Calu3 (cell line): Measurements from ENCODE around the gene AMBRA1. TPM values are rescaled to one million over a fixed set of nuclear protein-coding genes. Genes with fewer than 3 reads are reported as not detected.
A peak's percentile ranks its signal among the peaks of the same experiment; 100 is the strongest.

Experiments used
- Bru-seq: library from RNA; stranded (reverse); fragments of 400-500 nt; gene quantifications from one replicate; lab custom pipeline; 2021; lab: Mats Ljungman, UMichigan
- BruChase-seq, 2 experiments: library from RNA; stranded (reverse); fragments of 400-500 nt; gene quantifications; one replicate each; lab custom pipeline; 2021; lab: Mats Ljungman, UMichigan
- BruUV-seq: library from RNA; stranded (reverse); fragments of 400-500 nt; replicated peaks from 2 replicates; lab custom pipeline; 2021; lab: Mats Ljungman, UMichigan
- CTCF ChIA-PET: fragments of 300-600 bp; sonication (Branson Sonifier 250); formaldehyde crosslinking; loops from one replicate; lab custom pipeline; 2022; ENCODE audit warnings: antibody characterized with exemption; lab: Charles Lee
- DNase-seq: peaks from one replicate; pipeline ENCODE4 v3.0.0; 2022
- H3K27ac Mint-ChIP-seq: one replicate; pipeline ENCODE4 v1.8.0; 2022; ENCODE audit warnings: mixed read lengths; ENCODE audit not compliant: unreplicated experiment
- H3K27me3 Mint-ChIP-seq: one replicate; pipeline ENCODE4 v1.8.0; 2022; ENCODE audit warnings: mixed read lengths; ENCODE audit not compliant: unreplicated experiment
- H3K36me3 Mint-ChIP-seq: one replicate; pipeline ENCODE4 v1.8.0; 2022; ENCODE audit warnings: mild to moderate bottlenecking, moderate library complexity, mixed read lengths; ENCODE audit not compliant: insufficient read depth, unreplicated experiment
- H3K4me1 Mint-ChIP-seq: one replicate; pipeline ENCODE4 v1.8.0; 2022; ENCODE audit warnings: mild to moderate bottlenecking, low read depth, mixed read lengths; ENCODE audit not compliant: unreplicated experiment
- H3K4me3 Mint-ChIP-seq: one replicate; pipeline ENCODE4 v1.8.0; 2022; ENCODE audit warnings: mild to moderate bottlenecking, low read depth, moderate library complexity, mixed read lengths; ENCODE audit not compliant: unreplicated experiment
- H3K9me3 Mint-ChIP-seq: one replicate; pipeline ENCODE4 v1.8.0; 2022; ENCODE audit warnings: low read depth, mixed read lengths; ENCODE audit not compliant: unreplicated experiment
- intact Hi-C: fragments of 100-400 bp; cut with micrococcal nuclease; formaldehyde crosslinking; loops from one replicate; pipeline ENCODE4 v1.10.0; 2022; ENCODE audit not compliant: unreplicated experiment
- long read RNA-seq: library from polyadenylated mRNA; stranded (forward); transcript quantifications from one replicate; pipeline ENCODE4 v2.0.0, GENCODE V29; 2022
- total RNA-seq: library from RNA; stranded (reverse); gene quantifications from 2 replicates; pipeline ENCODE4 v1.2.3, GENCODE V29; 2022
- TF ChIP-seq, protein P1 (sequence below): fragments of 200-600 bp; IDR thresholded peaks from one replicate; pipeline ENCODE4 v1.8.0; 2022; ENCODE audit warnings: antibody characterized with exemption; ENCODE audit not compliant: unreplicated experiment

AMBRA1 gene, protein sequence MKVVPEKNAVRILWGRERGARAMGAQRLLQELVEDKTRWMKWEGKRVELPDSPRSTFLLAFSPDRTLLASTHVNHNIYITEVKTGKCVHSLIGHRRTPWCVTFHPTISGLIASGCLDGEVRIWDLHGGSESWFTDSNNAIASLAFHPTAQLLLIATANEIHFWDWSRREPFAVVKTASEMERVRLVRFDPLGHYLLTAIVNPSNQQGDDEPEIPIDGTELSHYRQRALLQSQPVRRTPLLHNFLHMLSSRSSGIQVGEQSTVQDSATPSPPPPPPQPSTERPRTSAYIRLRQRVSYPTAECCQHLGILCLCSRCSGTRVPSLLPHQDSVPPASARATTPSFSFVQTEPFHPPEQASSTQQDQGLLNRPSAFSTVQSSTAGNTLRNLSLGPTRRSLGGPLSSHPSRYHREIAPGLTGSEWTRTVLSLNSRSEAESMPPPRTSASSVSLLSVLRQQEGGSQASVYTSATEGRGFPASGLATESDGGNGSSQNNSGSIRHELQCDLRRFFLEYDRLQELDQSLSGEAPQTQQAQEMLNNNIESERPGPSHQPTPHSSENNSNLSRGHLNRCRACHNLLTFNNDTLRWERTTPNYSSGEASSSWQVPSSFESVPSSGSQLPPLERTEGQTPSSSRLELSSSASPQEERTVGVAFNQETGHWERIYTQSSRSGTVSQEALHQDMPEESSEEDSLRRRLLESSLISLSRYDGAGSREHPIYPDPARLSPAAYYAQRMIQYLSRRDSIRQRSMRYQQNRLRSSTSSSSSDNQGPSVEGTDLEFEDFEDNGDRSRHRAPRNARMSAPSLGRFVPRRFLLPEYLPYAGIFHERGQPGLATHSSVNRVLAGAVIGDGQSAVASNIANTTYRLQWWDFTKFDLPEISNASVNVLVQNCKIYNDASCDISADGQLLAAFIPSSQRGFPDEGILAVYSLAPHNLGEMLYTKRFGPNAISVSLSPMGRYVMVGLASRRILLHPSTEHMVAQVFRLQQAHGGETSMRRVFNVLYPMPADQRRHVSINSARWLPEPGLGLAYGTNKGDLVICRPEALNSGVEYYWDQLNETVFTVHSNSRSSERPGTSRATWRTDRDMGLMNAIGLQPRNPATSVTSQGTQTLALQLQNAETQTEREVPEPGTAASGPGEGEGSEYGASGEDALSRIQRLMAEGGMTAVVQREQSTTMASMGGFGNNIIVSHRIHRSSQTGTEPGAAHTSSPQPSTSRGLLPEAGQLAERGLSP (N-terminal part only)
- total RNA-seq = 35.0 and 42.2 TPM in 2 replicates
- Bru-seq, nascent RNA = percentile 85 among the genes with signal in this experiment
- BruChase-seq, experiment 1, labeled RNA remaining after a 6-hour chase = percentile 72 among the genes with signal in this experiment
- percentile 69 among the genes with signal in this experiment for BruChase-seq, experiment 2, labeled RNA remaining after a 2-hour chase
- long read RNA-seq, partial matches to known transcripts = 1 of 6 reads
- long read RNA-seq, other reads (novel, unspliced or antisense) = 5 of 6 reads

DNA sequence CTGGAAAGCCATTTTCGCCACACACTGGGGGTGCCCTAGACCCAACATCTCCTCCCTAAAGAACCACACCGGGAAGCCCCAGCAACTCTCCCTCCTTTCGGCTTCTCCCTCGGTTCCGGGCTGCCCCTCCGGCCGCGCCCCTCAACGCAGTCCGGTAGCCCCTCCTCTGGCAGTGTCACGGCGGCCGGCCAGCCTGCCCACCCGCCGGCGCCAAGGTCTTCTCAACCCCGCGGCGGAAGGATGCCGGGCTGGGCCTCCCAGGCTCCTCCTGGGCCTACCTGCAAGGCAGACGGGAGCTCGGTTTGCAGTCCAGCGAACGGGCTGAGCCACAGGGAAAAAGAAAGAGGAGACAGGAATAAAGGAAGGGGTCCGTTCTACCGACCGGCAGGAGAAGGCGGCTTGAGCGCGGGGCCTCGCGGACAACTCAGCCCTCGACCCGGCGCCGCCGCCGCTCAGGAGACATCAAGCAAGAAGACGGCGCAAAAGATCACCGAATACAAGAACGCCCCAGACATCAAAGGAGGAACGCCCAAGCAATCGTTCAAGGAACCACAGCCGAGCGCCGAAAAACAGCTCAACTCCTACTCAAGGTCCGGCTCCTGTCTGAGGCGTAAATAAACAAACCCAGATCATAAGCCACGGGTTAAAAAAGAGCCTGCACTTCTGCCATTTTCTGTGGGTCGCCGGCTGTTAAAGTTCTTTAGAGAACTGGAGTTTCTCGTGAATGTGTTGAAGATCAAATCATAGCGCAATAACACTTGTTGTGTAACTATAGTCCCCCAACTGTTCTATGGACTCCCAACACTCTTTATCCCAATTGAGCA, at the start of gene AMBRA1:
Gene AMBRA1 (minus strand): TSS at position 474 of the 824 bp plus-strand sequence. CDS start 45,643 bp downstream, outside the sequence.
- Mint-ChIP-seq H3K4me1 (peaks cover 21% of the 10 kb centered on the region), H3K36me3 (peaks cover 30% of the 10 kb centered on the region), H3K27me3 (no peaks in the 10 kb centered on the region), H3K9me3 (no peaks in the 10 kb centered on the region), H3K4me3 (peak within 1 kb of the TSS; percentile 89), H3K27ac (peak within 1 kb of the TSS; percentile 75)
- BruUV-seq = no TSS peak
- intact Hi-C loops = no loop called here
- TF ChIP-seq, protein P1, sequence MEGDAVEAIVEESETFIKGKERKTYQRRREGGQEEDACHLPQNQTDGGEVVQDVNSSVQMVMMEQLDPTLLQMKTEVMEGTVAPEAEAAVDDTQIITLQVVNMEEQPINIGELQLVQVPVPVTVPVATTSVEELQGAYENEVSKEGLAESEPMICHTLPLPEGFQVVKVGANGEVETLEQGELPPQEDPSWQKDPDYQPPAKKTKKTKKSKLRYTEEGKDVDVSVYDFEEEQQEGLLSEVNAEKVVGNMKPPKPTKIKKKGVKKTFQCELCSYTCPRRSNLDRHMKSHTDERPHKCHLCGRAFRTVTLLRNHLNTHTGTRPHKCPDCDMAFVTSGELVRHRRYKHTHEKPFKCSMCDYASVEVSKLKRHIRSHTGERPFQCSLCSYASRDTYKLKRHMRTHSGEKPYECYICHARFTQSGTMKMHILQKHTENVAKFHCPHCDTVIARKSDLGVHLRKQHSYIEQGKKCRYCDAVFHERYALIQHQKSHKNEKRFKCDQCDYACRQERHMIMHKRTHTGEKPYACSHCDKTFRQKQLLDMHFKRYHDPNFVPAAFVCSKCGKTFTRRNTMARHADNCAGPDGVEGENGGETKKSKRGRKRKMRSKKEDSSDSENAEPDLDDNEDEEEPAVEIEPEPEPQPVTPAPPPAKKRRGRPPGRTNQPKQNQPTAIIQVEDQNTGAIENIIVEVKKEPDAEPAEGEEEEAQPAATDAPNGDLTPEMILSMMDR = no peak
- DNase-seq = peak; percentile 82
- CTCF ChIA-PET = interaction anchor here (0.8 to 1.3 kb wide), 3 partner anchors 40 to 104 kb away, joined by 3 to 6 read pairs (median 4); no protein-coding TSS in a partner anchor

DNA sequence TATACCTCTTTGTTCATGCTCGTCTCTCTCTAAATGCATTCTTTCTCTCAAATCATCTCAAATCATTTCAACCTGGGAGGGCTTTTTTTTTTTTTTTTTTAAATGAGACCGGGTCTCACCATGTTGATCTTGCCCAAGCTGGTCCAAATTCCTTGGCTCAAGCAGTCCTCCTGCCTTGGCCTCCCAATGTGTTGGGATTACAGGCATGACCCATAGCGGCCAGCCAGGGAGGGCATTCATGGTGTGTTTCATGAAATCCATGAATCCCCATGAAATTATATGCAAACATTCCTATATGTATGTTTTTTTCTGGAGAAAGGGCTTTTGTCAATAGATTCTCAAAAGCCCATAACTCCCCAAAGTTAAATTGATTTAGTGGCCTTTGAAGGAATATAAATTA, 49.7 kb upstream of the AMBRA1 start:
- intact Hi-C loops = no loop called here
- no peak overlapping the region for H3K4me3 Mint-ChIP-seq
- H3K27ac Mint-ChIP-seq = no peak overlapping the region
- TF ChIP-seq, protein P1 = no peak
- peaks cover 27% of the 10 kb centered on the region for H3K4me1 Mint-ChIP-seq
- no peaks in the 10 kb centered on the region for H3K9me3 Mint-ChIP-seq
- DNase-seq = no peak
- H3K36me3 Mint-ChIP-seq = peaks cover 22% of the 10 kb centered on the region
- no peaks in the 10 kb centered on the region for H3K27me3 Mint-ChIP-seq
- no TSS peak for BruUV-seq
- CTCF ChIA-PET = no interaction called here

DNA sequence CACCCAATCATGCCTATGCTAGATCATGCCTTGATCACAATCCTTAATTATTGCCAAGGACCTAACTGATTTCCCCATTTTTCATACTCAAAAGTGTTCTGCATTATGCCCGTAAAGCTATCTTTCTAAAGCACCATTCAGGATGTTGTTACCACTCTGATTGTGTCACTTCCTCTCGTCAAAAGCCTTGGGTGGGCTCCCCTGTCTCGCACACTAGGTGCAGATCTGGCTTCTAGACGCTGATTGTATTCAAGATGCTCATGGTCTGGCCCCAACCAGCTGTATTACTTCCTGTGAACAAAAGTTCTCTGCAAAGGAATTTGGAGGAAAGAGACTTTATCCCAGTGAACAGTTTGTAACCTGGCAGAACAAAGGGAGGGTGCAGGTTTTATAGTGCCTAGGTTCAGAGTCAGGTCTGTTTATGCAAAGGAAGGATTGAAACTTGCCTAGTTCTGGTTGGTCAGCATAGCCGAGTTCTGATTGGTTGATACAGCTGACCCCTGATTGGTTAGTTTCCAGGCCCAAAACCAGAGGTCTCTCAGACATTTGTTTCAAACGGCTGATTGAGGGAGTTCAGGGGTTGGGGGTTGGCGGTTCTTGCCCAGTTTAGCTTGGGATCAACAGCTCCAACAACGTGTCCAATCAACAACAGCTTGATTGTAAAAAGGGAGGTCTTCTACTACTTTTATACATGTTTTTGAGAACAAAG, 49.0 kb upstream of the AMBRA1 start:
- TF ChIP-seq, protein P1 = no peak
- no peaks in the 10 kb centered on the region for H3K27me3 Mint-ChIP-seq
- peak overlapping the region; percentile 2 for H3K27ac Mint-ChIP-seq
- CTCF ChIA-PET = no interaction called here
- H3K4me1 Mint-ChIP-seq = peaks cover 27% of the 10 kb centered on the region
- no peaks in the 10 kb centered on the region for H3K9me3 Mint-ChIP-seq
- BruUV-seq = no TSS peak
- H3K36me3 Mint-ChIP-seq = peaks cover 22% of the 10 kb centered on the region
- no peak for DNase-seq
- H3K4me3 Mint-ChIP-seq = no peak overlapping the region
- intact Hi-C loops = no loop called here
